ENCODE measurements around the gene DMXL1.
A peak's percentile ranks its signal among the peaks of the same experiment; 100 is the strongest.
"Not testable (repeated sequence)": the region's sequence is repeated elsewhere in the genome, so short reads cannot be mapped to it uniquely, and the experiment has no call there.

The DMXL1 gene

DNA sequence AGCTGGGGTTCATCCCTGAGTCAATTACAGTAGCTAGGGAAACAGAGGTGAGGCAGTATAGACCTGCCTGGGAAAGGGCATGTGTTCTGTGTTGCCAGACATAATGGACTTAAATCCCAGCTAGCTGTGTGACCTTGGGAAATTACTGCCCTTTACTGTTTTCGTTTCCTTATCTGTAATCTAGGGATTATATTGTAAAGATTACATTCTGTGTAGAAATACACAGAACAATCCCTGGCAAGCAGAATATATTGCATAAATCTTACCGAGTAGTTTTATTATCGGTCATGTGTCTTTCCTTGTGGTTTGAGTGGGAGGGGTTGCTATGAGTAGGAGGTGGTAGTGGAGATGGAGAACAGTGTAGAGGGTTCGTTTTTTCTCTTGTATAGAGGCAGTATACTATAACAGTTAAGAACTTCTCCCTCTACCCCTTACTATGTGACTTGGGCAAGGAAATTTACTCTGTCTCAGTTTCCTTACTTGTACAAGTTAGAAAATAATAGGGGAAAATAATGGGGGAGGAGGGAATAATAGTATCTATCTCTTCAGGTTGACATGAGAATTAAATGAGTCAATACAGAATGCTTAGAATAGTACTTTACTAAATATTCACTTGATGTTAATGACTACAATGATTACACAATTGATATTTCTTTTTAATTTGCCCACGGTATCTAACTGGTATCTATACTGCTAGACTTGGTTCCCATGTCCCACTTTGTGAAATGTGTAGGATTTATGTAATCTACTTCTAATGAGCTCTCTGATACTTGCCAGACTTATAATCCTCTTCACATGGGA lies 7.1 kb upstream of the DMXL1 start:
- no peak for DNase-seq

DNA sequence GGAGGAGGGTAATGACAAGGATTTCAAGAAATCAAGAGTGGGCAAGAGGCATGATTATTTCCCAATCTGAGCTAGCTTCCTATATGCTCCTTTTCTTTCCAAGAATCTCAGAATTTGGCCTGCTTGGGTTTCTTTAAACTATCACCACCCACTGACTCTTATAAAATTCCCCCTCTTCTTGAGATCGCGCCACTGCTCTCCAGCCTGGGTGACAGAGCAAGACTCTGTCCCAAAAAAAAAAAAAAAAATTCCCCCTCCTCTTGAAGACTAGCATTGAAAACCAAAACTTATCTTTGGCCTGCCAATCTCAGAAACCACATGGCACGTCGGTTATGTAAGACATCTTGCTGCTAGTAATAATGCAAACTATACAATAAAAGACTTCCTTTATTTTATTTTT lies 3.4 kb upstream of the DMXL1 start:
- DNase-seq, result no peak

GRCh38 chr5:119070578-119070827 lies 384 bp upstream of the DMXL1 start:
- peak; percentile 58 to 81 (median 70) for DNase-seq

- no peak for DNase-seq
Observed at GRCh38 chr5:119071561-119071995, 691 bp downstream of the DMXL1 start.

DNA sequence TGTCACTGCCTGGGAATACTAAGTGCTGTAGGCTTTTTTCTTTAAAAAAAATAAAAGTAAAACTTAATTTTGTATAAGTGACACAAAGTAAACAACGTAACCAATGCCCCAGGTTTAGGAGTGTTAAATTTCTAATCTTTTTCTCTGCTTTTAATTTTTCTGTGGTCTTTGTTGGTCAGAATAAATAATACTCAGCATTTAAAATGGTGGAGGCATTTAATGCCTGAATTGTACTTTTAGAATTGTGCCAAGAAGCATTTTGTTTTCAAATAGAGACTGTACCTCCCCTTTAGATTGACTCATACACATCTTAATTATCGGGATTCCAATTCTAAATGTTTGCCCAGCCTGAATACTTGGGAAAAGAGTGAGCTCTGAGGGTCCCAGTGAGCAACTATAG lies 1.6 kb downstream of the DMXL1 start:
- DNase-seq, result no peak

GRCh38 chr5:119073746-119074337 lies 3.0 kb downstream of the DMXL1 start:
- DNase-seq, result not testable (repeated sequence)

DNA sequence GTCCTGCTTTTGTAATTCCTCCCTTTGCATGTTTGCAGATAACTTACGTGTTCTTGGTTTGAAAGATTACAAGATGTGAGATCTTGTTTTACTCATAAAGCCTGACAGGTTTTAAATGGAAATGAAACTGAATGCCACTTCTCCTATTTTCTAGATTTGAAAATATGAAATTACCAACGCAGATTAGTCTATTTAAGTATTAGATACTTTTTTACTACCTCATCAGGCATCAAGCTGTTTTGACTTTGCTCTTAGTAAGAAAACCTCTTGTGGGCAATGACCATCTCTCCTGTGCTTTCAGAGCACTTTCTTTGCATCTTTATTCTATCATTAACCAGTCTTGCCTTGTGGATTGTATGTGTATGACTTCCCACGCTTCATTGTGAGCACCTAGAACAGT lies 3.5 kb downstream of the DMXL1 start:
- DNase-seq, result no peak

GRCh38 chr5:119075269-119075668 lies 4.4 kb downstream of the DMXL1 start:
- not testable (repeated sequence) for DNase-seq

DNA sequence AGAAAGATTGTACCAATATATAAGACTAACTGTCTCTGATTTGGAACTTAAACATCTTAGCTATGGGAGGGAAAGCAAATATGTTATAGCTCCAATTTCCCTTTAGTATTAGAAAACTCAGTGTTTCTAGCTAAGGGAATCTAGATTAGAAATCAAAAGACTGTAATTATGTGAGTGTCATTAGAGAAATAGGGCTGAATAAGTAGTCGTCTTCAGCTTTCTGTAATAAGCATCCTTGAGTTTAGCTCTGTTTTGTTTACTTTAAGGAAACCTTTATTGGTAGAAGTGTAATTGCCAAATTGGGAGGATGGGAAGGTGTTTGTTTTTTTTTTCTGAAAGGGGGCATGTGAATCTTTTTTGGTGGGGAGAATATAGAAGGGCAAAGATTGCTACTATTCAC lies 5.2 kb downstream of the DMXL1 start:
- DNase-seq, result no peak

DNA sequence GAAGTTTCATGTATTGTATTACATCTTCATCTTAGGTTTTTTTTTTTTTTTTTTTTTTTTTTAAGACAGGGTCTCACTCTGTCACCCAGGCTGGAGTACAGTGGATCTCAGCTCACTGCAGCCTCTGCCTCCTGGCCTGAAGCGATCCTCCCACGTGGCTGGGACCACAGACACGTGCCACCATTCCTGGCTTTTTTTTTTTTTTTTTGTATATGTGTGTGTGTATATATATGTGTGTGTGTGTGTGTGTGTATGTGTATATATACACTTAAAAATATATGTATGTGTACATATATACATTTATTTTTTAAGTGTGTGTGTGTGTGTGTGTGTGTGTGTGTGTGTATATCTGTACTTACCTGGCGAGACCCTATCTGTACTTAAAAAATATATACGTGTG lies 6.6 kb downstream of the DMXL1 start:
- no peak for DNase-seq

GRCh38 chr5:119078071-119078846 lies 7.4 kb downstream of the DMXL1 start:
- no peak for DNase-seq

- DNase-seq, result no peak
Observed at GRCh38 chr5:119078861-119079260, 8.0 kb downstream of the DMXL1 start.

DNA sequence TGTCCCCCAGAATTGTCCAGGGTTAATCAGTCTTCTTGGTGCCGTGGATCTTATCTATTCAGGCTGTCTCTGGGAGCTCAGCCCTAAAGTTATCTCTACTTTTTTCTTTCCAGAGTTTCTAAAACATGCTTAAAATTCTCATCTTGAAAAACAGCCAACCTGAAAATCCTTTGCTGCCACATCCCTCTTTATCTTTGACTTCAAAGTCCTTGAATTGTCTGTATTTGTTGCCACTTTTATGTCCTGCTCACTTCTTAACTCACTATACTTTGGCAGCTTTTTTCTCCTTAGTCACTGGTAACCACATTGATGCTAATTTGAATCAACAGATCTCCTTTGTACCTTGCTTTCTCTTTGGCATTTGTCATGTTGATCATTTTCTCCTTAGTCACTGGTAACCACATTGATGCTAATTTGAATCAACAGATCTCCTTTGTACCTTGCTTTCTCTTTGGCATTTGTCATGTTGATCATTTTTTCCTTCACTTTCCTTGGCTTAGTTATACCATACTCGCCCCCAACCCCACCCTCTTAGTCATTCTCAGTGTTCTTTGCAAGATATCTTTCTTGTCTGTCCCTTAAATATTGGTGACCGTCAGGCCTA lies 8.5 kb downstream of the DMXL1 start:
- DNase-seq, result no peak

GRCh38 chr5:119080936-119081335 lies 10.0 kb downstream of the DMXL1 start:
- DNase-seq, result no peak

GRCh38 chr5:119082691-119083090 lies 11.8 kb downstream of the DMXL1 start:
- no peak for DNase-seq

- no peak for DNase-seq
Observed at GRCh38 chr5:119083679-119084078, 12.8 kb downstream of the DMXL1 start.

DNA sequence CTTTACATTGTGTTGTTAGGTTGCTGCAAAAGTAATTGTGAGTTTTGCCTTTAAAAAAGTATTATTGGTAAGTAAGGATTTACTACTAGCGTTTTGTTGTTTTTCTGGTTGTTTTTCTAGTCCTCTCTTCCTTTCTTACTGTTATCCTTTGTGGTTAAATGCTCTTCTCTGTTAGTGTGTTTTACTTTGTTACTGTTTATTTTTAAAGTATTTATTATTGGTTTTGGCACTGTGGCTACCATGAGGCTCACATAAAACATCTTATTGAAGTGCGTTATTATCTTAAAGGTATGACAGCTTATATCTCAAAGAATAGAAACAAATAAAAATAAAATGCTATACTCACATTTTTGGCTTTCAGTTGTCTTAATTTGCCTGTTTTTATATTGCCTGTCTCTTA lies 17.6 kb downstream of the DMXL1 start:
- DNase-seq, result no peak

DNA sequence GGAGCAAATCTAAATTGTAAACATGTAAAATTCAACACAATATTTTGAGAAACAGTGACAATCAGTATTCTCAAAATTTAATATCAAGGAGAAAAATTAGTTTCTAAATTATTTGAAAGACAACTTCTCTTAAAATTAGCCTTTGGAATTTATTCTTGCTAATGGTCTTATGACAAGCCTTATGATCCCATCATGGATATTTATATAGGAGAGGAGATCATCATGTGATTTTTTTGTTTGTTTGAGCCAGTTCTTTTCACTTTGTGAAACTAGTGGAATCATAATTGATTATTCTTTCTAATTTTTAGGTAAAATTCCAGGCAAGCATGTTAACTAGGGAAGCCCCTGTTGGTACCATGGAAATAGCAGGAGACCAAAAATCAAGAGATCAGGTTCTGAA lies 24.7 kb downstream of the DMXL1 start:
- no peak for DNase-seq

DNA sequence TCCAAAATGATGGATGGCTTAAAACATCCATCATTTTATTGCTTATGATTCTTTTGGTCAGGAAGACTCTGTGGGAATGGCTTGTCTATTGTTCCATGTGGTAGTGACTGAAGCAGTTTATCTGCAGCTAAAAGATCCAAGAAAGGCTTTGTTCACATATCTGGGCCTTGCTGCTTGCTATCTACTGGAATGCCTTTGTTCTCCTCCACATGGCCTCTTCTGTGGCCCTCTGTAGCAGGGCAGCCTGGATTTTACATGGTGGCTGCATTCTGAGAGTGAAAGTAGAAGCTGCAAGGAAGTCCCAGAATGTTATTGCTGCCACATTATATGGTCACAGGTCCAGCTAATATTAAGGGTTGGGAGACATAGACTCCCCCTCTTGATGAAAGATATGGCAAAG lies 35.1 kb downstream of the DMXL1 start:
- DNase-seq, result no peak

DNA sequence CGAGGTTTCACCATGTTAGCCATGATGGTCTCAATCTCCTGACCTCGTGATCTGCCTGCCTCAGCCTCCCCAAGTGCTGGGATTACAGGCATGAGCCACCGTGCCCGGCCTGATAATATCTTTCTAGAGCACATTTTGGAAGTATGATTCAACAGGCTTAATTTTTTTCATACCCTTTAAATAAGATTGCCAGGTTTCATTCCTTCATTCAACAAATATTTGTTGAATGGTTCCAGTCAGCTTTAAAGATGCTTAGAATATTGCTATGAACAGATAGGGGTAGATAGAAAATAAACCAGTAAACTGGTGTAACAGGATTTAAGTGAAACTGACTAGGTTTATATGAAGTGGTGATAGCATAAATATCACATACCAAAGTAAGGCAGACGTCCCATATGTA lies 41.3 kb downstream of the DMXL1 start:
- DNase-seq, result no peak

DNA sequence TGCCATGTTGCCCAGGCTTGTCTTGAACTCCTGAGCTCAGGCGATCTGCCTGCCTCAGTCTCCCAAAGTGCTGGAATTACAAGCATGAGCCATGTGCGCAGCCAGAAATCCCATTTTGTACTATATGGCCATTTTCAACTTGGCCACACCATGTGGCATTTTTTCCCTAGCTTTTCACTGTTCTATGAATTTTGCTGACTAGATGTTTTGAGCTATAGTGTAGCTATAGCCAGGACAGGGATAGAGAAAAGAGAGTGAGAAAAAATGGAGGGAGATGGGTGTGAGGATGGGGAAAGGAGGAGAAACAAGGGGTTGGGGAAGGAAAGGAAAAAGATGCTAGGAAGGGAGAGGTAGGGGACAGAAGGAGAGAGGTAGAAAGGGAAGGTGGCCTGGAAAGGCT lies 46.4 kb downstream of the DMXL1 start:
- no peak for DNase-seq

DNA sequence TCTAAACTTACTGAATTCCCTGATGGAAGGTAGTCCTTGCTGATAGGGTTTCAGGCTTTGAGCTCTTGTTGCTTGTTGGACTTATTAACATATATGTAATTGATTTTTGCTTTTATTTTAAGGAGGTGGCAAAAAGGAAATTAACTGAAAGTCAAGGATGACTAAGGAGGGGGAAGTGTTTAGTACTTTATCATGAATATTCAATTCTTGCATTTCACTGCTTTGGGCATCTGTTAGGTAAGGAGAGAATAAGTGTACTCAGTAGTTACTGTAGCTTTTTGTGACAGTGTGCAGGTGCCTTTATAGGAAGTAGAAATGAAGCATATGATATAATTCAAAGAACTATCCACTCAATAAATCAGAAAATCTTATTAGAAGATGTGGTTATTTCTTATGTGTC lies 47.1 kb downstream of the DMXL1 start:
- DNase-seq, result no peak

GRCh38 chr5:119120893-119121292 lies 50.0 kb downstream of the DMXL1 start:
- DNase-seq, result no peak

DNA sequence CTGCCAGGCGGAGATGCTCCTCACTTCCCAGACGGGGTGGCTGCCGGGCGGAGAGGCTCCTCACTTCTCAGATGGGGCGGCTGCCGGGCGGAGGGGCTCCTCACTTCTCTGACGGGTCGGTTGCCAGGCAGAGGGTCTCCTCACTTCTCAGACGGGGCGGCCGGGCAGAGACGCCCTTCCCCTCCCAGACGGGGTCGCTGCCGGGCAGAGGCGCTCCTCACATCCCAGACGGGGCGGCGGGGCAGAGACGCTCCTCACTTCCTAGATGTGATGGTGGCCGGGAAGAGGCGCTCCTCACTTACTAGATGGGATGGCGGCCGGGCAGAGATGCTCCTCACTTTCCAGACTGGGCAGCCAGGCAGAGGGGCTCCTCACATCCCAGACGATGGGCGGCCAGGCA lies 51.6 kb downstream of the DMXL1 start:
- DNase-seq, result not testable (repeated sequence)
